CD4-positive, CD25-positive, alpha-beta regulatory T cell (primary cell): ENCODE results near the gene PGLYRP1. TPM values are rescaled to one million over a fixed set of nuclear protein-coding genes. Genes with fewer than 3 reads are reported as not detected.

ENCODE experiments used
- ATAC-seq, 2 donors: fragments of 150-1000 bp; cut with Tn5 transposase; one replicate each; pipeline ENCODE4 v1.10.0; 2021; ENCODE audit warnings: low read depth in 2 of 2, moderate number of reproducible peaks in 2 of 2, moderate library complexity in 1 of 2
- DNase-seq, 3 donors: peaks; one replicate each; pipeline versions ENCODE4 v3.0.0 to v3.0.0-alpha.2; 2012 to 2022; ENCODE audit warnings: mixed read lengths in 1 of 3
- H3K27ac ChIP-seq: one replicate; pipeline ENCODE4 v1.7.0; 2013; ENCODE audit warnings: mild to moderate bottlenecking, low read length; ENCODE audit not compliant: insufficient read depth, poor library complexity, severe bottlenecking
- H3K27me3 ChIP-seq: one replicate; pipeline ENCODE4 v1.7.0; 2013; ENCODE audit warnings: low read length; ENCODE audit not compliant: control insufficient read depth, insufficient read depth
- H3K36me3 ChIP-seq: one replicate; pipeline ENCODE4 v1.7.0; 2013; ENCODE audit warnings: mild to moderate bottlenecking, low read length, moderate library complexity; ENCODE audit not compliant: control insufficient read depth, insufficient read depth
- H3K4me1 ChIP-seq: 2 replicates; pipeline ENCODE4 v1.7.0; 2013; ENCODE audit warnings: mild to moderate bottlenecking, low read length; ENCODE audit not compliant: insufficient read depth, control insufficient read depth, poor library complexity, severe bottlenecking
- H3K4me3 ChIP-seq: one replicate; pipeline ENCODE4 v1.7.0; 2013; ENCODE audit warnings: low read depth, mild to moderate bottlenecking, low read length, moderate library complexity
- H3K9me3 ChIP-seq, 2 experiments: 1 replicate in 1 of 2; 2 replicates in 1 of 2; pipeline ENCODE4 v1.7.0; 2013; ENCODE audit warnings: low read length in 2 of 2, mild to moderate bottlenecking in 1 of 2, moderate library complexity in 1 of 2; ENCODE audit not compliant: control insufficient read depth in 2 of 2
- H3K27ac Mint-ChIP-seq, 3 donors: one replicate each; pipeline ENCODE4 v1.8.0; 2020 to 2022; ENCODE audit warnings: mild to moderate bottlenecking in 3 of 3, mixed read lengths in 3 of 3, moderate library complexity in 2 of 3
- H3K27me3 Mint-ChIP-seq: one replicate; pipeline ENCODE4 v1.8.0; 2022; ENCODE audit warnings: mild to moderate bottlenecking, mixed read lengths
- H3K36me3 Mint-ChIP-seq: one replicate; pipeline ENCODE4 v1.8.0; 2020; ENCODE audit warnings: mixed read lengths
- H3K4me1 Mint-ChIP-seq, 4 donors: one replicate each; pipeline ENCODE4 v1.8.0; 2020 to 2022; ENCODE audit warnings: mixed read lengths in 4 of 4, mild to moderate bottlenecking in 1 of 4
- H3K4me3 Mint-ChIP-seq, 4 donors: one replicate each; pipeline ENCODE4 v1.8.0; 2020 to 2022; ENCODE audit warnings: mild to moderate bottlenecking in 4 of 4, mixed read lengths in 4 of 4, moderate library complexity in 3 of 4
- H3K9me3 Mint-ChIP-seq, 7 donors: one replicate each; pipeline ENCODE4 v1.8.0; 2020 to 2022; ENCODE audit warnings: mixed read lengths in 7 of 7, mild to moderate bottlenecking in 3 of 7, moderate library complexity in 2 of 7
- polyA plus RNA-seq, 4 donors: library from polyadenylated mRNA; unstranded; fragments of 300-500 nt; fragmentation: Illumina TruSeq; gene quantifications; one replicate each; pipeline ENCODE4 v1.2.3, GENCODE V29; 2021
- total RNA-seq: library from RNA; stranded (reverse); gene quantifications from one replicate; pipeline ENCODE4 v1.2.3, GENCODE V29; 2022

Gene PGLYRP1
- total and polyA plus RNA-seq, 5 donors from 2014 or later = not detected

DNA sequence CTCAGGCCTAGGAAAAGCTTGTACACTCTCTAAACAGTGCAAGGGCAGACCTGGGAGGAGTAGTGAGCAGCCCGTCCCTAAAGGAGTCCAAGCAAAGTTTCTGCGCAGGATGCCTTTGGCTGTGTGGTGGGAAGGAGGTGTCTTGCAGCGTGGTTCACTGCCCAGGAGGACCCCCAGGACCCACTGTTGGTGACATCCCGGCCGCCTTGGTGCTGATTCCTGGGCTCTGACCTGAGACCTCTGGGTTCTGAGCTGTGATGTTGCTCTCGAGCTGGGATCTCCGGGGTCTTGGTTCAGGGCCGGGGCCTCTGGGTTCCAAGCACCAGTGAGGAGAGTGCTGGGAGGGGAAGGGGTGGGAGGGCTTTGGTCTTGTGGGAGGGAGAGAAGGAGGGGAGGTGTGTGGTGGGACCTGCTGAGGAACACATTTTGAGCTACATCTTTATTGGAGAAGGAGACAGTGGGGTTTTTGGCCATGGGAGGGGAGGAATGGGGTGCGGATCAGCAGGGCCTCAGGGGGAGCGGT, 4.1 kb downstream of the PGLYRP1 start:
- Mint-ChIP-seq H3K27me3 (peaks cover 15% of the 10 kb centered on the region), H3K4me1 (peaks cover 4 to 18% (median 8%) of the 10 kb centered on the region in 4 donors), H3K4me3 (no peak overlapping the region), H3K36me3 (no peaks in the 10 kb centered on the region), H3K27ac (peak overlapping the region in 1 of 3 donors; percentile 67), H3K9me3 (no peaks in the 10 kb centered on the region)
- ATAC-seq (no peak), DNase-seq (no peak)
- Histone ChIP-seq H3K27me3 (peaks cover 5% of the 10 kb centered on the region), H3K36me3 (no peaks in the 10 kb centered on the region), H3K4me1 (peaks cover 25% of the 10 kb centered on the region), H3K9me3 (no peaks in the 10 kb centered on the region), H3K4me3 (no peak overlapping the region), H3K27ac (no peak overlapping the region)

GRCh38 chr19:46017874-46018675, 4.8 kb downstream of the PGLYRP1 start:
- Mint-ChIP-seq H3K4me1 (peaks cover 4 to 18% (median 8%) of the 10 kb centered on the region in 4 donors), H3K36me3 (no peaks in the 10 kb centered on the region), H3K4me3 (peak overlapping the region in 2 of 4 donors; percentile 44 to 92), H3K27ac (no peak overlapping the region), H3K9me3 (no peaks in the 10 kb centered on the region), H3K27me3 (peaks cover 9% of the 10 kb centered on the region)
- H3K27ac ChIP-seq = no peak overlapping the region
- H3K36me3 ChIP-seq = no peaks in the 10 kb centered on the region
- DNase-seq (no peak), ATAC-seq (no peak)
- H3K4me3 ChIP-seq = no peak overlapping the region
- peaks cover 5% of the 10 kb centered on the region for H3K27me3 ChIP-seq
- no peaks in the 10 kb centered on the region for H3K9me3 ChIP-seq
- peaks cover 25% of the 10 kb centered on the region for H3K4me1 ChIP-seq

DNA sequence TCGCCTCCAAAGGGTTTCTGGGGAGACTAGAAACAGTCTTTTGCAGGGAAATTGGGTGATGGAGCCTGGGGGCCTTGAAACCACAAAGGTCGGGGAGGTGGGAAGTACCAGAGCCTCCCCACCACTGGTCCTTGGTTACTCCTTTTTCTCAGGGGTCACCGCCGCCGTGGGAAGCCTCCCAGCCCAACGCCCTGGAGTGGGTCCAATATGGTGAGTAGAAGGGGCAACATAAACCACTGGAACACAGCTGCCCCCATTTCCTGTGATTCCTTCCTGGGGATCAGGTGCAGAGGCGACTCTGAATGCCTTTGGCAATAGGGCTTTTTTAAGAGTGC, 5.8 kb downstream of the PGLYRP1 start:
- Histone ChIP-seq H3K9me3 (no peaks in the 10 kb centered on the region), H3K27ac (no peak overlapping the region), H3K4me1 (peaks cover 25% of the 10 kb centered on the region), H3K27me3 (peaks cover 5% of the 10 kb centered on the region), H3K4me3 (no peak overlapping the region), H3K36me3 (no peaks in the 10 kb centered on the region)
- peak overlapping the region in 1 of 3 donors; percentile 71 for H3K27ac Mint-ChIP-seq
- no peaks in the 10 kb centered on the region for H3K9me3 Mint-ChIP-seq
- DNase-seq (no peak), ATAC-seq (no peak)
- no peaks in the 10 kb centered on the region for H3K36me3 Mint-ChIP-seq
- H3K27me3 Mint-ChIP-seq = peaks cover 4% of the 10 kb centered on the region
- peak overlapping the region; percentile 64 to 92 (median 78) for H3K4me3 Mint-ChIP-seq
- H3K4me1 Mint-ChIP-seq = peaks cover 4 to 18% (median 8%) of the 10 kb centered on the region in 4 donors

GRCh38 chr19:46016426-46017094, 6.3 kb downstream of the PGLYRP1 start:
- peaks cover 5% of the 10 kb centered on the region for H3K27me3 ChIP-seq
- H3K36me3 ChIP-seq = no peaks in the 10 kb centered on the region
- H3K9me3 ChIP-seq = no peaks in the 10 kb centered on the region
- no peaks in the 10 kb centered on the region for H3K9me3 Mint-ChIP-seq
- peak overlapping the region in 2 of 3 donors; percentile 64 to 71 for H3K27ac Mint-ChIP-seq
- peaks cover 4 to 18% (median 8%) of the 10 kb centered on the region in 4 donors for H3K4me1 Mint-ChIP-seq
- H3K27me3 Mint-ChIP-seq = peaks cover 4% of the 10 kb centered on the region
- peak overlapping the region; percentile 90 to 94 (median 92) for H3K4me3 Mint-ChIP-seq
- no peaks in the 10 kb centered on the region for H3K36me3 Mint-ChIP-seq
- peaks cover 25% of the 10 kb centered on the region for H3K4me1 ChIP-seq
- H3K4me3 ChIP-seq = peak overlapping the region; percentile 61
- H3K27ac ChIP-seq = peak overlapping the region; percentile 61
- ATAC-seq (peak; percentile 71 to 76), DNase-seq (peak; percentile 75 to 83 (median 78))

DNA sequence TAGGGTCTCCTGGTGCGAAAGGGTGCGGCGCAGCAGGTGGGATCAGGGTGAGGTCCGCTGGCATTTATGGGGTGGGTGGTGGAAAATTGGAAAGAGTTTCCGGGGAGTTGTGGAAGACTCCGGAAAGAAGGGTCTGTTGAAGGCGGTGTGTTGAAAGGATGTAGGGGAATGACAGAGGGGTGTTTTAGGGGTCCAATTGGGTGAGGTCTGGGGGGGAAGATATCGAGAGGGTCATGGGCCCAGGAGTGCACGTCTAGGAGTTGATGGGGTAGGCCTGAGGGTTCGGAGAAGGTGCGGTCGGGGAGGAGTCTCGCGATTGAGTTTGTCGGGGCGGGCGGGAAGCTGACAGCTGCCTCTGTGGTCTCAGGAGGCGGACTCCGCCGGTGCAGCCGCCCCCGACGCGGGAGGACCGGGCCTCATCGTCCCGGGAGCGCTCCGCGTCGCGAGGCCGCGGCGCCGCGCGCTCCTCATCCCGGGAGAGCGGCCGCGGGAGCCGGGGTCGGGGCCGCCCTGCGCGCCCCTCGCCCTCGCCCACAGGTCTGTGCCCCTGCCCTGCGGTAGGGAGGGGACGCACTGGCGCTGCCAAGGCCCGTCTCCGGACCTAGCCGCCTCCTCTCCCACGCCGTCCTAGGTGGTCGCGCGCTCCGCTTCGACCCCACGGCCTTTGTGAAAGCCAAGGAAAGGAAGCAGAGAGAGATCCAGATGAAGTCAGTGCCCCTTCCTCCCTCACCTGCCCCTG, 7.0 kb downstream of the PGLYRP1 start:
- H3K4me3 Mint-ChIP-seq = peak overlapping the region; percentile 90 to 94 (median 92)
- Histone ChIP-seq H3K27me3 (peaks cover 5% of the 10 kb centered on the region), H3K9me3 (no peaks in the 10 kb centered on the region), H3K36me3 (no peaks in the 10 kb centered on the region), H3K27ac (peak overlapping the region; percentile 61), H3K4me3 (peak overlapping the region; percentile 61), H3K4me1 (peaks cover 25% of the 10 kb centered on the region)
- no peaks in the 10 kb centered on the region for H3K9me3 Mint-ChIP-seq
- H3K36me3 Mint-ChIP-seq = no peaks in the 10 kb centered on the region
- DNase-seq (peak; percentile 41 to 62 (median 46)), ATAC-seq (peak; percentile 20)
- peak overlapping the region in 2 of 3 donors; percentile 69 to 71 for H3K27ac Mint-ChIP-seq
- H3K4me1 Mint-ChIP-seq = peaks cover 4 to 18% (median 8%) of the 10 kb centered on the region in 4 donors
- H3K27me3 Mint-ChIP-seq = peaks cover 4% of the 10 kb centered on the region

DNA sequence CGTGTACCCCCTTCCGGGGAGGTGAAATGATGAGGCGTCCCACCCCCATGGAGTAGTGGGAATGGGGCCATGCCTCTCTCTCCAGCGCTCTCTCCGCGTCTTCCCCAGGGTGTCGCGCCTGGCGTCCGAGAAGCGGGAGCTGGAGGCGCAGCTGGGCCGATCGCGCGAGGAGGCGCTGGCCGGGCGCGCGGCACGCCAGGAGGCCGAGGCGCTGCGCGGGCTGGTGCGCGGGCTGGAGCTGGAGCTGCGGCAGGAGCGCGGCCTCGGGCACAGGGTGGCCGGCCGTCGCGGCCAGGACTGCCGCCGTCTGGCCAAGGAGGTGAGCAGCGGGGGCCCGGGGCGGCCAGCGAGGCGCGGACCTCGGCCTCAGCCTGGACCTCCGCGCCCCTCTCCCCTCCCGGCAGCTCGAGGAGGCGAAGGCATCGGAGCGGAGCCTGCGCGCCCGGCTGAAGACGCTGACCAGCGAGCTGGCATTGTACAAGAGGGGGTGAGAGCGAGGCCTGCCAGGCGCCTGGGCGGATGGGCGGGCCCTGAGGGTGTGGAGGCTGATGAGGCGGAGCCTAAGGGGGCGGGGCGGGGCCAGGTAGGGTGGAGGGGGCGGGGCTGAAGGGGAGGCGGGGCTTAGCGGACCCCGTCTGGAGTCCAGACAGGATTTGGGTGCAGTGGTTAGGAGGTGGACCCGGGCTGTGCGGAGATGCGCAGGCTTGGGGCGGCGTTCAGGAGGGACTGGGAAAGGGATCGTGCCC, 7.7 kb downstream of the PGLYRP1 start:
- Mint-ChIP-seq H3K4me1 (peaks cover 4 to 18% (median 8%) of the 10 kb centered on the region in 4 donors), H3K27ac (peak overlapping the region in 1 of 3 donors; percentile 69), H3K9me3 (no peaks in the 10 kb centered on the region), H3K36me3 (peaks cover 3% of the 10 kb centered on the region), H3K4me3 (peak overlapping the region; percentile 74 to 92 (median 88)), H3K27me3 (peaks cover 4% of the 10 kb centered on the region)
- H3K4me1 ChIP-seq = peaks cover 25% of the 10 kb centered on the region
- no peak overlapping the region for H3K27ac ChIP-seq
- ATAC-seq (peak; percentile 62 to 63), DNase-seq (peak; percentile 62 to 75 (median 65))
- no peaks in the 10 kb centered on the region for H3K36me3 ChIP-seq
- peaks cover 5% of the 10 kb centered on the region for H3K27me3 ChIP-seq
- peak overlapping the region; percentile 51 for H3K4me3 ChIP-seq
- no peaks in the 10 kb centered on the region for H3K9me3 ChIP-seq

DNA sequence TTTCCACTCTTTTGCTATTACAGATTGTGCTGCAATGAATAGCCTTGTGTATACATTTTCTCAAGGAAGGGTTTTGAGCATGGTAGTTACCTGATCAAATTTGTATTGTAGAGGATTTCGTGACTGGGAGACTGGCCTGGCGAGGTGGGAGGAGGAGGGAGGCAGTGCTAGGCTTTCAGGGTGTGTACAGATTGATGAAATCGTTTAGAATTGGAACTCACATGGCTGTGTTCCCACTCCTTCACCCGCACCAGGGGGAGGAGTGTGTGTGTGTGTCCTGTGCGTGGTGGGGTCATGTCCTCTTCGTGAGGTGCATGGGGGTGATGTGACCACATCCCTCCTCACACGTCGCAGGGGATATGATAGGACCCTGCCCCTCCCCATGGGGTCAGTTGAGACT, 8.3 kb downstream of the PGLYRP1 start:
- Histone ChIP-seq H3K27ac (no peak overlapping the region), H3K4me3 (no peak overlapping the region), H3K36me3 (no peaks in the 10 kb centered on the region), H3K4me1 (peaks cover 25% of the 10 kb centered on the region), H3K27me3 (peaks cover 5% of the 10 kb centered on the region), H3K9me3 (no peaks in the 10 kb centered on the region)
- Mint-ChIP-seq H3K27me3 (peaks cover 4% of the 10 kb centered on the region), H3K4me1 (peaks cover 4 to 21% (median 10%) of the 10 kb centered on the region in 4 donors), H3K27ac (no peak overlapping the region), H3K9me3 (no peaks in the 10 kb centered on the region), H3K36me3 (peaks cover 3% of the 10 kb centered on the region), H3K4me3 (peak overlapping the region; percentile 72 to 82 (median 79))
- ATAC-seq (no peak), DNase-seq (no peak)
